ENCODE data around the gene MPHOSPH10. TPM values are rescaled to one million over a fixed set of nuclear protein-coding genes. Genes with fewer than 3 reads are reported as not detected.

MPHOSPH10 gene
- total and polyA plus RNA-seq, 2 donors (not counting 1 experiment from before 2014, with no cell fraction given) = 5.6 to 51.8 TPM

- Histone ChIP-seq H3K79me2 (ENCODE audit: control insufficient read depth, insufficient read depth, low read length) (no peaks in the 10 kb centered on the region), H3K36me3 (replicated peaks in 1 of 2; ENCODE audit: control extremely low read depth in 1 of 2, control insufficient read depth in 1 of 2, extremely low read depth in 1 of 2, insufficient read depth in 2 of 2, low read length in 1 of 2) (no peaks in the 10 kb centered on the region), H3K4me3 (ENCODE audit: control extremely low read depth in 1 of 5, extremely low read depth in 1 of 5, insufficient read depth in 1 of 5, low read depth in 2 of 5, low read length in 4 of 5) (no peak overlapping the region), H3K27ac (ENCODE audit: low read length in 2 of 2) (no peak overlapping the region), H3K4me1 (ENCODE audit: control insufficient read depth in 2 of 2, insufficient read depth in 2 of 2, low read length in 2 of 2) (no peaks in the 10 kb centered on the region), H3K27me3 (replicated peaks in 1 of 4; ENCODE audit: control extremely low read depth in 1 of 4, control insufficient read depth in 3 of 4, insufficient read depth in 4 of 4, low read length in 3 of 4) (peaks cover 0 to 2% (median 1%) of the 10 kb centered on the region in 4 experiments), H4K20me1 (ENCODE audit: control insufficient read depth, insufficient read depth, low read length, poor library complexity, severe bottlenecking) (no peaks in the 10 kb centered on the region), H3K9me3 (ENCODE audit: control extremely low read depth in 1 of 3, control insufficient read depth in 2 of 3, insufficient read depth in 1 of 3, low read length in 2 of 3) (peaks cover 0 to 1% (median 0%) of the 10 kb centered on the region in 3 donors), H3K4me2 (replicated peaks; ENCODE audit: low read depth, low read length, poor library complexity, severe bottlenecking) (no peak overlapping the region), H3K9ac (ENCODE audit: low read length) (no peak overlapping the region), H2AFZ (ENCODE audit: insufficient read depth, low read depth, low read length, poor library complexity, severe bottlenecking) (no peak overlapping the region)
- Mint-ChIP-seq H3K4me3 (no peak overlapping the region), H3K27me3 (peaks cover 5% of the 10 kb centered on the region), H3K9me3 (ENCODE audit: insufficient read depth) (no peaks in the 10 kb centered on the region), H3K4me1 (no peaks in the 10 kb centered on the region), H3K27ac (no peak overlapping the region)
- WGBS (ENCODE audit: insufficient coverage) = no CpG with 5 or more reads among the region's 2 CpGs
- ChIA-PET CTCF (interaction anchor here (0.7 to 5.0 kb wide), 7 partner anchors 9 to 284 kb away, joined by 3 to 43 read pairs (median 10); partner anchors contain the start of gene NAGK), POLR2A (no interaction called here)
- intact Hi-C loops (cut with micrococcal nuclease) = no loop called here
- ATAC-seq (ENCODE audit: low read depth) (no peak), DNase-seq (no peak)
- TF ChIP-seq EZH2 (IDR thresholded peaks at IDR 0.05; ENCODE audit: borderline replicate concordance, insufficient read depth, low read depth, low read length, poor library complexity, severe bottlenecking) = no peak
- no peak for TF ChIP-seq CTCF (IDR thresholded peaks at IDR 0.05)
Measured at GRCh38 chr2:71101656-71102055, 28.8 kb upstream of the MPHOSPH10 start.

- ChIA-PET CTCF (interaction anchor here (0.8 kb wide), 1 partner anchor 13 kb away, joined by 7 read pairs; no protein-coding TSS in a partner anchor), POLR2A (no interaction called here)
- no peaks in the 10 kb centered on the region for H3K79me2 ChIP-seq (ENCODE audit: control insufficient read depth, insufficient read depth, low read length)
- H3K27me3 ChIP-seq (replicated peaks in 1 of 4; ENCODE audit: control extremely low read depth in 1 of 4, control insufficient read depth in 3 of 4, insufficient read depth in 4 of 4, low read length in 3 of 4) = peaks cover 0 to 2% (median 0%) of the 10 kb centered on the region in 4 experiments
- Mint-ChIP-seq H3K27ac (no peak overlapping the region), H3K27me3 (peaks cover 5% of the 10 kb centered on the region), H3K4me1 (no peaks in the 10 kb centered on the region), H3K4me3 (no peak overlapping the region), H3K9me3 (ENCODE audit: insufficient read depth) (no peaks in the 10 kb centered on the region)
- no peak overlapping the region for H3K27ac ChIP-seq (ENCODE audit: low read length in 2 of 2)
- no peak overlapping the region for H2AFZ ChIP-seq (ENCODE audit: insufficient read depth, low read depth, low read length, poor library complexity, severe bottlenecking)
- H3K9ac ChIP-seq (ENCODE audit: low read length) = no peak overlapping the region
- H3K9me3 ChIP-seq (ENCODE audit: control extremely low read depth in 1 of 3, control insufficient read depth in 2 of 3, insufficient read depth in 1 of 3, low read length in 2 of 3) = peaks cover 0 to 1% (median 0%) of the 10 kb centered on the region in 3 donors
- DNase-seq = no peak
- intact Hi-C loops (cut with micrococcal nuclease) = no loop called here
- 61% methylated on average over 4 of the region's 6 CpGs for WGBS (ENCODE audit: insufficient coverage)
- no peak overlapping the region for H3K4me3 ChIP-seq (ENCODE audit: control extremely low read depth in 1 of 5, extremely low read depth in 1 of 5, insufficient read depth in 1 of 5, low read depth in 2 of 5, low read length in 4 of 5)
- TF ChIP-seq EZH2 (IDR thresholded peaks at IDR 0.05; ENCODE audit: borderline replicate concordance, insufficient read depth, low read depth, low read length, poor library complexity, severe bottlenecking) = no peak
- no peak for TF ChIP-seq CTCF (IDR thresholded peaks at IDR 0.05)
- H3K4me2 ChIP-seq (replicated peaks; ENCODE audit: low read depth, low read length, poor library complexity, severe bottlenecking) = no peak overlapping the region
- no peaks in the 10 kb centered on the region for H3K4me1 ChIP-seq (ENCODE audit: control insufficient read depth in 2 of 2, insufficient read depth in 2 of 2, low read length in 2 of 2)
- no peak for ATAC-seq (ENCODE audit: low read depth)
- H3K36me3 ChIP-seq (replicated peaks in 1 of 2; ENCODE audit: control extremely low read depth in 1 of 2, control insufficient read depth in 1 of 2, extremely low read depth in 1 of 2, insufficient read depth in 2 of 2, low read length in 1 of 2) = no peaks in the 10 kb centered on the region
- no peaks in the 10 kb centered on the region for H4K20me1 ChIP-seq (ENCODE audit: control insufficient read depth, insufficient read depth, low read length, poor library complexity, severe bottlenecking)
Measured at GRCh38 chr2:71102981-71103681, 27.3 kb upstream of the MPHOSPH10 start.
